ENCODE results near the gene SLC3A2. TPM values are rescaled to one million over a fixed set of nuclear protein-coding genes. Genes with fewer than 3 reads are reported as not detected.

Gene SLC3A2
- total RNA-seq, 1 donor from 2014 or later, result 1,548 TPM

- no peak for TF ChIP-seq CTCF (IDR thresholded peaks at IDR 0.05; ENCODE audit: insufficient read depth, low read length, severe bottlenecking)
- no peak for FAIRE-seq
- no peak for DNase-seq (ENCODE audit: low read depth)
- Histone ChIP-seq H3K36me3 (ENCODE audit: control insufficient read depth, insufficient read depth, low read length) (peaks cover 12% of the 10 kb centered on the region), H3K27me3 (ENCODE audit: control insufficient read depth, insufficient read depth, low read length) (no peaks in the 10 kb centered on the region), H3K4me3 (ENCODE audit: low read depth, low read length) (no peak overlapping the region)
Measured at GRCh38 chr11:62892077-62892922, 11.6 kb downstream of the SLC3A2 start.

GRCh38 chr11:62895501-62895900 lies 14.8 kb downstream of the SLC3A2 start:
- H3K36me3 ChIP-seq (ENCODE audit: control insufficient read depth, insufficient read depth, low read length), result no peaks in the 10 kb centered on the region
- FAIRE-seq (no peak), DNase-seq (ENCODE audit: low read depth) (no peak)
- no peak overlapping the region for H3K4me3 ChIP-seq (ENCODE audit: low read depth, low read length)
- H3K27me3 ChIP-seq (ENCODE audit: control insufficient read depth, insufficient read depth, low read length), result no peaks in the 10 kb centered on the region
- TF ChIP-seq CTCF (IDR thresholded peaks at IDR 0.05; ENCODE audit: insufficient read depth, low read length, severe bottlenecking), result no peak

- H3K27me3 ChIP-seq (ENCODE audit: control insufficient read depth, insufficient read depth, low read length), result no peaks in the 10 kb centered on the region
- DNase-seq (ENCODE audit: low read depth) (no peak), FAIRE-seq (no peak)
- H3K36me3 ChIP-seq (ENCODE audit: control insufficient read depth, insufficient read depth, low read length), result no peaks in the 10 kb centered on the region
- no peak overlapping the region for H3K4me3 ChIP-seq (ENCODE audit: low read depth, low read length)
- no peak for TF ChIP-seq CTCF (IDR thresholded peaks at IDR 0.05; ENCODE audit: insufficient read depth, low read length, severe bottlenecking)
Measured at GRCh38 chr11:62896049-62896448, 15.4 kb downstream of the SLC3A2 start.

GRCh38 chr11:62897311-62897710 lies 16.6 kb downstream of the SLC3A2 start:
- FAIRE-seq (no peak), DNase-seq (ENCODE audit: low read depth) (no peak)
- Histone ChIP-seq H3K4me3 (ENCODE audit: low read depth, low read length) (no peak overlapping the region), H3K27me3 (ENCODE audit: control insufficient read depth, insufficient read depth, low read length) (no peaks in the 10 kb centered on the region), H3K36me3 (ENCODE audit: control insufficient read depth, insufficient read depth, low read length) (no peaks in the 10 kb centered on the region)
- no peak for TF ChIP-seq CTCF (IDR thresholded peaks at IDR 0.05; ENCODE audit: insufficient read depth, low read length, severe bottlenecking)

GRCh38 chr11:62898027-62898426 lies 17.3 kb downstream of the SLC3A2 start:
- DNase-seq (ENCODE audit: low read depth) (no peak), FAIRE-seq (no peak)

More at GRCh38 chr11:62898027-62898426, 17.3 kb downstream of the SLC3A2 start:
- Histone ChIP-seq H3K4me3 (ENCODE audit: low read depth, low read length) (no peak overlapping the region), H3K36me3 (ENCODE audit: control insufficient read depth, insufficient read depth, low read length) (no peaks in the 10 kb centered on the region), H3K27me3 (ENCODE audit: control insufficient read depth, insufficient read depth, low read length) (no peaks in the 10 kb centered on the region)
- no peak for TF ChIP-seq CTCF (IDR thresholded peaks at IDR 0.05; ENCODE audit: insufficient read depth, low read length, severe bottlenecking)

All from bronchial epithelial cell (primary cell).